PC-3 (cell line): ENCODE data around the gene SST. TPM values are rescaled to one million over a fixed set of nuclear protein-coding genes. Genes with fewer than 3 reads are reported as not detected.

Experiments used
- ATAC-seq: fragments of 200-7000 bp; cut with Tn5 transposase; 2 replicates; pipeline ENCODE4 v1.9.1; 2020; ENCODE audit warnings: mild to moderate bottlenecking, moderate library complexity
- BruUV-seq: library from RNA; stranded (reverse); fragments of 400-500 nt; replicated peaks from 2 replicates; lab custom pipeline; 2021; lab: Mats Ljungman, UMichigan
- CTCF ChIA-PET: fragments of 300-600 bp; sonication (Branson Sonifier 250); formaldehyde crosslinking; loops from one replicate; lab custom pipeline; 2022; ENCODE audit warnings: antibody characterized with exemption; lab: Charles Lee
- POLR2A ChIA-PET: fragments of 300-600 bp; sonication (Branson Sonifier 250); formaldehyde crosslinking; loops from one replicate; lab custom pipeline; 2022; ENCODE audit warnings: antibody characterized with exemption; ENCODE audit not compliant: unreplicated experiment; lab: Charles Lee
- DNase-seq: peaks from one replicate; pipeline ENCODE4 v3.0.0-alpha.2; 2015
- H2AFZ ChIP-seq: fragments of 300-600 bp; sonication (generic); 2 replicates; pipeline ENCODE4 v1.6.0; 2016; ENCODE audit warnings: antibody characterized with exemption, low read length
- H3F3A ChIP-seq: fragments of 300-600 bp; sonication (generic); one replicate; pipeline ENCODE4 v1.6.0; 2017; ENCODE audit warnings: antibody characterized with exemption, low read length, control low read depth, mild to moderate bottlenecking; ENCODE audit not compliant: unreplicated experiment
- H3K27ac ChIP-seq: fragments of 300-600 bp; sonication (generic); 2 replicates; pipeline ENCODE4 v1.5.1; 2016; ENCODE audit warnings: mild to moderate bottlenecking, low read length
- H3K27me3 ChIP-seq: fragments of 300-600 bp; sonication (generic); 2 replicates; pipeline ENCODE4 v1.6.1; 2016; ENCODE audit warnings: low read length, mixed read lengths
- H3K36me3 ChIP-seq: fragments of 300-600 bp; sonication (generic); 2 replicates; pipeline ENCODE4 v1.6.1; 2016; ENCODE audit warnings: low read depth, mixed run types, low read length, mixed read lengths
- H3K4me1 ChIP-seq: fragments of 300-600 bp; sonication (generic); 2 replicates; pipeline ENCODE4 v1.5.1; 2016; ENCODE audit warnings: low read length; ENCODE audit not compliant: insufficient read depth
- H3K4me2 ChIP-seq: fragments of 300-600 bp; sonication (generic); 2 replicates; pipeline ENCODE4 v1.6.0; 2016; ENCODE audit warnings: low read length
- H3K4me3 ChIP-seq: fragments of 300-600 bp; sonication (generic); 2 replicates; pipeline ENCODE4 v1.5.1; 2016; ENCODE audit warnings: mild to moderate bottlenecking, low read length, mixed read lengths
- H3K79me2 ChIP-seq: fragments of 300-600 bp; sonication (generic); 2 replicates; pipeline ENCODE4 v1.6.1; 2017; ENCODE audit warnings: low read length, mixed read lengths
- H3K9ac ChIP-seq: fragments of 300-600 bp; sonication (generic); 2 replicates; pipeline ENCODE4 v1.6.0; 2016; ENCODE audit warnings: mild to moderate bottlenecking, low read length
- H3K9me2 ChIP-seq: fragments of 300-600 bp; sonication (generic); replicated peaks from 2 replicates; pipeline ENCODE4 v1.6.1; 2016; ENCODE audit warnings: mixed run types, low read length, mixed read lengths
- H3K9me3 ChIP-seq: fragments of 300-600 bp; sonication (generic); 2 replicates; pipeline ENCODE4 v1.6.1; 2016; ENCODE audit warnings: low read length, mixed read lengths
- H4K20me1 ChIP-seq: fragments of 300-600 bp; sonication (generic); 2 replicates; pipeline ENCODE4 v1.6.1; 2016; ENCODE audit warnings: low read length, mixed read lengths
- EZH2 ChIP-seq: fragments of 300-600 bp; sonication (generic); IDR thresholded peaks from one replicate; pipeline ENCODE4 v1.6.1; 2017; ENCODE audit warnings: antibody characterized with exemption, mild to moderate bottlenecking, low read length; ENCODE audit not compliant: unreplicated experiment
- EZH2phosphoT487 ChIP-seq: fragments of 300-600 bp; sonication (generic); IDR thresholded peaks from 2 replicates; pipeline ENCODE4 v1.6.1; 2018; ENCODE audit warnings: mild to moderate bottlenecking, antibody characterized with exemption, low read length, borderline replicate concordance
- intact Hi-C: fragments of 100-400 bp; cut with micrococcal nuclease; formaldehyde crosslinking; loops from 2 replicates; pipeline ENCODE4 v1.9.0; 2023
- total RNA-seq: library from RNA; depleted of rRNA; stranded (reverse); fragments of >200 nt; gene quantifications from 2 replicates; pipeline ENCODE4 v1.2.3, GENCODE V29; 2014
- TF ChIP-seq, protein P1 (sequence below): fragments of 300-600 bp; sonication (generic); conservative IDR thresholded peaks from 2 replicates; pipeline ENCODE4 v1.5.1; 2017; ENCODE audit warnings: antibody characterized with exemption, low read depth, mild to moderate bottlenecking, low read length

SST gene
- total RNA-seq, 1 experiment from 2014 or later: not detected

DNA sequence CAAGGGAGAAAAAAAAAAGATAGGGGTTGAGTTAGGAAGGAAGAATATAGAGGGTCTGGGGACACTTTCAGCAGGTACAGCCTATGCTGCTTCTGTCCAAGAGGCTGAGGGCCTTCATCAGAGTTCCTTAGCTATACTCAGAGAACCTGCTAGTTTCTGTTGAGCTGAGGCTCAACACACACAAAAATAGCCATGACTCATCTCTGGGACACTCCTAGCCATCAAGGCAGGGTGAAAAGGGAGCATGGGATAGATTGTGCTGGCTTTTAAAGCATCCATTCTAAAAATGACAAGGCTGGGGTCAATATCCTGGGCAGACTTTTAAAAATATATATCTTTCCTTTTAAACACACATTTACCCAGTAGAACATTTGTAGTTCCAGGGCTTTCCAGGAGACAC is 35.0 kb upstream of the SST start:
- POLR2A ChIA-PET: no interaction called here
- Histone ChIP-seq H3K4me2 (no peak overlapping the region), H3K9me3 (no peaks in the 10 kb centered on the region), H4K20me1 (no peaks in the 10 kb centered on the region), H3K9me2 (no peaks in the 10 kb centered on the region), H3K27ac (no peak overlapping the region), H3K9ac (no peak overlapping the region), H3K36me3 (no peaks in the 10 kb centered on the region), H3K4me3 (no peak overlapping the region), H3K4me1 (no peaks in the 10 kb centered on the region), H2AFZ (no peak overlapping the region), H3K79me2 (no peaks in the 10 kb centered on the region), H3F3A (no peaks in the 10 kb centered on the region), H3K27me3 (no peaks in the 10 kb centered on the region)
- ATAC-seq (no peak), DNase-seq (no peak)
- no peak for TF ChIP-seq EZH2phosphoT487
- TF ChIP-seq, protein P1, sequence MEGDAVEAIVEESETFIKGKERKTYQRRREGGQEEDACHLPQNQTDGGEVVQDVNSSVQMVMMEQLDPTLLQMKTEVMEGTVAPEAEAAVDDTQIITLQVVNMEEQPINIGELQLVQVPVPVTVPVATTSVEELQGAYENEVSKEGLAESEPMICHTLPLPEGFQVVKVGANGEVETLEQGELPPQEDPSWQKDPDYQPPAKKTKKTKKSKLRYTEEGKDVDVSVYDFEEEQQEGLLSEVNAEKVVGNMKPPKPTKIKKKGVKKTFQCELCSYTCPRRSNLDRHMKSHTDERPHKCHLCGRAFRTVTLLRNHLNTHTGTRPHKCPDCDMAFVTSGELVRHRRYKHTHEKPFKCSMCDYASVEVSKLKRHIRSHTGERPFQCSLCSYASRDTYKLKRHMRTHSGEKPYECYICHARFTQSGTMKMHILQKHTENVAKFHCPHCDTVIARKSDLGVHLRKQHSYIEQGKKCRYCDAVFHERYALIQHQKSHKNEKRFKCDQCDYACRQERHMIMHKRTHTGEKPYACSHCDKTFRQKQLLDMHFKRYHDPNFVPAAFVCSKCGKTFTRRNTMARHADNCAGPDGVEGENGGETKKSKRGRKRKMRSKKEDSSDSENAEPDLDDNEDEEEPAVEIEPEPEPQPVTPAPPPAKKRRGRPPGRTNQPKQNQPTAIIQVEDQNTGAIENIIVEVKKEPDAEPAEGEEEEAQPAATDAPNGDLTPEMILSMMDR: no peak
- TF ChIP-seq EZH2: no peak
- intact Hi-C loops: no loop called here
- CTCF ChIA-PET: interaction anchor here (0.7 kb wide), 1 partner anchor 968 kb away, joined by 3 read pairs; no protein-coding TSS in a partner anchor
- no TSS peak for BruUV-seq

DNA sequence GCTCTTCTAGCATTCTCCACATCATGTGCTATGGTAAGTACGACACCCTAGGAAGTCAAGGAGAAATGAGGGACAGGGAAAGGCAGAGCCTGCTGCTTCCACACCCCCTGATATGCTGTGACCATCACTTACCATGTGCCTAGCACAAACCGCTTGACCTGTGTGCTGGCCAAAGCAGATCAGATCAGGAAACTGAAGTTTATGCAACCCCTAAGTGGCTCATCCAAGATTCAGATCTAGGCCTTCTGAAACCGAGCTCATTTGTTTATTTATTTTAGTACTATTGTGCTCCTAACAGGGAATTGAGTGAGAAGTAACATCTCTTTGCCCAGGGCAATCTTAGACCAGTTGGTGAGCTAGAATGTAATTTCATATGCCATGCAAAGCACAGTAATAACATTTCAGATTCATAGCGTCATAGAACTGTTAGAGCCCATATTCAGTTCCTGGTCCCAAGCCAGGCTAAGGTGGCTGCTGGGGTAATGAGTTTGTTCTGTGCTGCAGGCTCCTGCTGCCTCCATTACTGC is 32.4 kb upstream of the SST start, which contains the start of gene RTP2:
TSS of gene RTP2 (minus strand) at position 51 of the 527 bp plus-strand sequence. CDS start 429 bp downstream, outside the sequence.
- no peaks in the 10 kb centered on the region for H3K9me3 ChIP-seq
- H3K4me1 ChIP-seq: no peaks in the 10 kb centered on the region
- H3K27me3 ChIP-seq: 0 out of 2 replicates have a peak, but pooled peaks cover 7% of the 10 kb centered on the region
- no peaks in the 10 kb centered on the region for H3K9me2 ChIP-seq
- no peaks in the 10 kb centered on the region for H3K36me3 ChIP-seq
- CTCF ChIA-PET: interaction anchor here (2.1 kb wide), 2 partner anchors 12 to 23 kb away, joined by 7 to 10 read pairs; no protein-coding TSS in a partner anchor
- H3K4me2 ChIP-seq: no peak within 1 kb of the TSS
- BruUV-seq: no TSS peak
- intact Hi-C loops: no loop called here
- H3K79me2 ChIP-seq: no peaks in the 10 kb centered on the region
- no peaks in the 10 kb centered on the region for H4K20me1 ChIP-seq
- ATAC-seq: no peak
- TF ChIP-seq EZH2 (no peak), EZH2phosphoT487 (no peak)
- TF ChIP-seq, protein P1: no peak
- no peaks in the 10 kb centered on the region for H3F3A ChIP-seq
- H2AFZ ChIP-seq: no peak within 1 kb of the TSS
- no peak within 1 kb of the TSS for H3K9ac ChIP-seq
- POLR2A ChIA-PET: no interaction called here
- H3K4me3 ChIP-seq: no peak within 1 kb of the TSS
- no peak within 1 kb of the TSS for H3K27ac ChIP-seq
- DNase-seq: no peak

DNA sequence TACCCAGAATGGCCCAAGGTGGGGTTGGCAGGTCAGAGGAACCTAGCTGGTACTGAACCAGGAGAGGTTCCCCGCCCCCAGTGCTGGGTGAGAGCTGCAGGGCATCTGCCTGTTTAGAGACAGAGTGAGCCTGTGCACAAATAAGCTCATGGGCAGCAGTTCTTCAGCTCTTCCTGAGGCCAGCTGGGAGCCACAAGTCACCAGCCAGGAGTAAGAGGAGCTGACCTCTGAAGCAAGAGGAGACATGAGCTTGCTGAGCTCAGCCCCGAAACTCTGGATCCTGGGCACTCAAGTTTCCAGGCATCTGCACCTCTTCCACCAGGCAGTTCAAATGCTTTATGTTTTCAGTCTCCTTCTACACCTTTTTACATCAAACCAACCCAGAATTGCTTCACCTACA is 30.1 kb upstream of the SST start:
- no peaks in the 10 kb centered on the region for H3F3A ChIP-seq
- peaks cover 19% of the 10 kb centered on the region for H3K27me3 ChIP-seq
- intact Hi-C loops: no loop called here
- H3K4me1 ChIP-seq: no peaks in the 10 kb centered on the region
- no peak overlapping the region for H3K4me2 ChIP-seq
- ChIA-PET CTCF (interaction anchor here (1.1 kb wide), 1 partner anchor 21 kb away, joined by 5 read pairs; no protein-coding TSS in a partner anchor), POLR2A (no interaction called here)
- no peak overlapping the region for H3K9ac ChIP-seq
- no peak overlapping the region for H3K4me3 ChIP-seq
- no peaks in the 10 kb centered on the region for H3K9me2 ChIP-seq
- no peaks in the 10 kb centered on the region for H4K20me1 ChIP-seq
- ATAC-seq (no peak), DNase-seq (no peak)
- TF ChIP-seq EZH2 (no peak), EZH2phosphoT487 (no peak)
- TF ChIP-seq, protein P1: no peak
- H3K9me3 ChIP-seq: no peaks in the 10 kb centered on the region
- no peaks in the 10 kb centered on the region for H3K36me3 ChIP-seq
- H3K27ac ChIP-seq: no peak overlapping the region
- H2AFZ ChIP-seq: no peak overlapping the region
- BruUV-seq: no TSS peak
- H3K79me2 ChIP-seq: no peaks in the 10 kb centered on the region
